Endometrial microvascular endothelial cells (primary cell): ENCODE data around the gene MAPK14. TPM values are rescaled to one million over a fixed set of nuclear protein-coding genes. Genes with fewer than 3 reads are reported as not detected.
"Not testable (repeated sequence)": the region's sequence is repeated elsewhere in the genome, so short reads cannot be mapped to it uniquely, and the experiment has no call there.

ENCODE experiments used
- in situ Hi-C: cut with HindIII; loops from 2 replicates; pipeline ENCODE4 v1.10.0; 2017; ENCODE audit warnings: low sequenced_read_pairs, low pct_unique_long_range_greater_than_20kb; ENCODE audit errors: inconsistent ontology term
- total RNA-seq: library from RNA; depleted of rRNA; stranded (reverse); fragments of >200 nt; gene quantifications from one replicate; pipeline ENCODE4 v1.2.3, GENCODE V29; 2015; ENCODE audit errors: inconsistent ontology term

Gene MAPK14
- total RNA-seq, 1 donor from 2014 or later: 51.5 TPM

DNA sequence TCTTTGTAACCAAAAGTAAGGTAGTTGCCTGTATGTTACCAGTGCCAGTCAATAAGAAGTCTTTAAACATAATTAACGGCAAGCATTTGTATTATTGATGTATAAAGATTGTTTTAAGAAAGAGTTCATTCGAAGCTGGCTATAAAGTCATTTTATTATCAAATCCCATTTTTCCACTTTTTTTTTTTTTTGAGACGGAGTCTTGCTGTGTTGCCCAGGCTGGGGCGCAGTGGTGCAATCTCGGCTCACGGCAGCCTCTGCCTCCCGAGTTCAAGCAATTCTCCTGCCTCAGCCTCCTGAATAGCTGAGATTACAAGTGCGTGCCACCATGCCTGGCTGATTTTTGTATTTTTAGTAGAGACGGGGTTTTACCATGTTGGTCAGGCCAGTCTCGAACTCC is 5.5 kb downstream of the MAPK14 start:
- in situ Hi-C loops: not testable (repeated sequence)

GRCh38 chr6:36033935-36034334 is 6.3 kb downstream of the MAPK14 start:
- in situ Hi-C loops: no loop called here

DNA sequence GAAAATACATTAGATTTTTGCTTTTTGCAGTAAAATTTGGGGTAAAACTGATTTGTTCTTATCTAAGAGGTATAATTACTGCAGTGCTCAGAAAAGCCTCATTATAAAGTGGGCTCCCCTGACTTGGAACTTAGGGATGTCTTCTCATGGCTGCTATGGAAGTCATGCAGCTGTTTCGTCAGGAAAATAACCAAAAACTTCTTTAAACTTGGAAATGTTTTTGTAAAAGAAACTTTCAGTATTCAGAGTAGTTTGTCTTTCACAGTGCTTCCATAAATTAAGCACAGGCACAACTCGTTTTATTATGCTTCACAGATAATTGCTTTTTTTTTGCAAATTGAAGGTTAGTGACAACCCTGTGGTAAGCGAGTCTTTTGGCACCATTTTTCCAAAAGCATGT is 6.8 kb downstream of the MAPK14 start:
- in situ Hi-C loops: no loop called here

- in situ Hi-C loops: no loop called here
Measured at GRCh38 chr6:36035225-36035624, 7.6 kb downstream of the MAPK14 start.

GRCh38 chr6:36038120-36038876 is 10.7 kb downstream of the MAPK14 start:
- in situ Hi-C loops: no loop called here

DNA sequence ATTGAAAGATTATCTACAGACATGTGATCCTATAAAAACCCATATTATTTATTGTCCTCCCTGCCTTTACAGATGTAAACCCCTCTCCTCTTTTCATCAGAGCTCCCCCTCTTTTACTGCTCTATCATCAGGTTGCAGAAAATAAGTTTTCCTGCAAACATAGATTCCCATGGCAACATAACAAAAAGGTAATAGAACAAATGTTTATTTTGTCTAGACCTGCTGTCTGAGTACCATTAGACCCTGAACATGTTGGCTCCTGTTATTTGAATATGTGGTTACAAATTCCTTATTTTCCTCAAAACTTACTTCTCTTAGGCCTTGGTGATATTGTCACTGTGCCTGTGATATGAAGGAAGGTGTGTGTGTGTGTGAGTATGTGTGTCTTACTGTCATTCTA is 11.5 kb downstream of the MAPK14 start:
- in situ Hi-C loops: no loop called here

- in situ Hi-C loops: no loop called here
Measured at GRCh38 chr6:36040958-36041357, 13.3 kb downstream of the MAPK14 start.

DNA sequence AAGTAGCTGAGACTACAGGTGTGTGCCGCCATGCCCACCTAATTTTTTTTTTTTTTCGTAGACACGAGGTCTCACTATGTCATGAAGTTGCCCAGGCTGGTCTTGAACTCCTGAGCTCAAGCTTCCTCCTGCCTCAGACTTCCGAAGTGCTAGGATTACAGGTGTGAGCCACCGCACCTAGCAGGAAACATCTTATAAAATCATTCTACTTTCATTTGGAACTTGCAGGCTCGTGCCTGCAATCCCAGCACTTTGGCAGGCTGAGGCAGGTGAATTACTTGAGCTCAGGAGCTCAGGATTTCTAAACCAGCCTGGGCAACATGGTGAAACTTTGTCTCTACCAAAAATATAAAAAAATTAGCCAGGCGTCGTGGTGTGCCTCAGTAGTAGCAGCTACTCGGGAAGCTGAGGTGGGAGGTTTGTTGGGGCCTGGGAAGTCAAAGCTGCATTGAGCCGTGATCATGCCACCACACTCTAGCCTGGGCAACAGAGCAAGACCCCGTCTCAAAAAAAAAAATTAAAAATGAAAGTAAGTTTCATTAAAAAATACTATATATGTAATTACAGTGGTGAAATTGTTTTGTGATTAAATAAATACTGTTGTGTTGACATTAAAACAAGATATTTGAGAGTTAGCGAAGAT is 15.1 kb downstream of the MAPK14 start:
- in situ Hi-C loops: no loop called here

DNA sequence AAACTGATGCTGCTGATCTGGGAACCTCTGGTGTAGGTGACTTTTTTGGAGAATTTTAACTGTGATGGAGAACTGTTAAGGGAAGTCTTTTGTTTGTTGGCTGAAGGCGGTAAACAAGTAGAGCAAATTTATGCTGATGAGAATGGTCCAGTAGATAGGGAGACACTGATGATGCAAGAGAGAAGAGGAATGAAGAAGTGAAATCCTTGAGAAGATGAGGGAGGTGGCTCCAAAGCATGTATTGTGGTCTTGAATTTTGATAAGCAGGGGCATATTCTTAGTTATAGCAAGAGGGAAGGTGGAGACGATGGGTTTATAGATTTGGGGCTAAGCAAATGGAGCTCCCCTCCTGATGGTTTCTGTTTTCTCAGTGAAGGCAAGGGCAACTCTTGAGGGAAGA is 22.0 kb downstream of the MAPK14 start:
- in situ Hi-C loops: no loop called here

- in situ Hi-C loops: no loop called here
Measured at GRCh38 chr6:36050305-36050704, 22.7 kb downstream of the MAPK14 start.

GRCh38 chr6:36050947-36051710 is 23.5 kb downstream of the MAPK14 start:
- in situ Hi-C loops: no loop called here

DNA sequence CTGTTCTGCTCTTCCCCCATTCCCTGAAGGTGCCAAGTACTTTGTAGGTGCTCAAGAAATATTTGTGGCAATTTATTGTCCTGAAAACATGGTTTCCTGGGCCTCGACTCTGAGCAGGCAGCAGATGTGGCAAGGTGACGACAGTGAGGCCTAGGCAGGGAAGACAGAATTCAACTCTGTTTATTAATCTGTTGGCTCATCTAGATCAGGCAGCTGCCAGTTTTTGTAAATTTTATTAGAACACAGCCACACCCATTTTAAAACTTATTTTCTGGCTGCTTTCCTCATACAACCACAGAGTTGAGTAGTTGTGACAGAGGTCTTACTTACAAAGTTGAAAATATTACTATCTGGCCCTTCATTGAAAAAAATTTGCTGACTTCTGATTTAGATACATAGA is 24.5 kb downstream of the MAPK14 start:
- in situ Hi-C loops: no loop called here

- in situ Hi-C loops: no loop called here
Measured at GRCh38 chr6:36053878-36054277, 26.3 kb downstream of the MAPK14 start.

DNA sequence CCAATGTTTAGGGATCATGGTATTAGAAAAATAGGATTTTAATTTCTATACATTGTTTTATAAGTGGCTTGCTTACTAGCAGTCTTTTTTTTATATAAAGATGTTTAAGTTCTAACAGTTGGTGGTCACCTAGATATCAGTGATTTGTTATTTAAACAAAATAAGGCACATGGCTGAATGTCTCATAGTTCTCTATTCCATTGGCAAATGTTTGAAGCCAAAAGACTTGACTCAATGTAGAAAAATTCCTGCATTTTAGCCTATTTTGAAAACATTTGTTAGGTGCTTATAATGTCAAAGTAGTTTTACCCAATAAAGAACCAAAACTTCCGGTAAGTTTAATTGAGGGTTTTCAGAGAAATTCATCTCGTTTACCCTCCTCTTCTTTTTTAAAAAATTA is 26.8 kb downstream of the MAPK14 start:
- in situ Hi-C loops: no loop called here

DNA sequence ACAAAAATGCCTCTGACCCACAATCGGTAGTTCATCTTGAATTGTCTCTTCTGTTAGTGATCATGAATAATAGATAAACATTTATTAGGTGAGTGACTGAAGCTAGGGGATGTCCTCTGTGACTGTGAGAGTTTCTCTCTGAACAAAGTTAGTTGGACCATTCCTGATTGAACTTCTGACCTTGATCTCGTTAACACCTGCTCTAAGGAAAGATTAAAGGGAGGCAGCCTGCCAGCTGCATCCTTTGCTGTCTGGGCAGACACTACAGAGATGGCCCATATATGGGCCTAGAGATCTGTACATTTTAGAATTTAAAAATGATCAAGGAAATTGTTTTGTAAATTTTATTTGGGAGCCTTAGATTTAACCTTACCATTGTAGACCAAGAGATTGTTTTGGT is 27.3 kb downstream of the MAPK14 start:
- in situ Hi-C loops: no loop called here

GRCh38 chr6:36056178-36056577 is 28.6 kb downstream of the MAPK14 start:
- in situ Hi-C loops: no loop called here

DNA sequence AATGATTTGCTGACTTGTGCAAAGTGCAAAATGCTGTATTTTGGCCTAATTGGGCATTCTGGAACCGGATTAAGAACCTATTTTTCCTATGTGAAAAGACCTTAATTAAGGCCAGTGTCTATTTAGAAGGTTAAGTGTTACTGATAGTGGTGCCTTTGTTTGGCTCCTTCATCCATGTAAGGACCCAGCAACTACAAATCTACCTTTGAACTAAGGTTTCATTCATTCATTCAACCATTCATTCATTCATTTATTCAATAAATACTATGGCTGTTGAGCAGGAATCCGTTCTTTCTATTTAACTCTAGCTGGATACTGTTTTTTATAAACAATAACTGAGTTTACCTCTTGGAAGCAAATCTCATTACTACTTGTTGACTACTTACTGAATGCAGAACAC is 33.6 kb downstream of the MAPK14 start:
- in situ Hi-C loops: no loop called here

GRCh38 chr6:36062247-36062646 is 34.6 kb downstream of the MAPK14 start:
- in situ Hi-C loops: no loop called here

DNA sequence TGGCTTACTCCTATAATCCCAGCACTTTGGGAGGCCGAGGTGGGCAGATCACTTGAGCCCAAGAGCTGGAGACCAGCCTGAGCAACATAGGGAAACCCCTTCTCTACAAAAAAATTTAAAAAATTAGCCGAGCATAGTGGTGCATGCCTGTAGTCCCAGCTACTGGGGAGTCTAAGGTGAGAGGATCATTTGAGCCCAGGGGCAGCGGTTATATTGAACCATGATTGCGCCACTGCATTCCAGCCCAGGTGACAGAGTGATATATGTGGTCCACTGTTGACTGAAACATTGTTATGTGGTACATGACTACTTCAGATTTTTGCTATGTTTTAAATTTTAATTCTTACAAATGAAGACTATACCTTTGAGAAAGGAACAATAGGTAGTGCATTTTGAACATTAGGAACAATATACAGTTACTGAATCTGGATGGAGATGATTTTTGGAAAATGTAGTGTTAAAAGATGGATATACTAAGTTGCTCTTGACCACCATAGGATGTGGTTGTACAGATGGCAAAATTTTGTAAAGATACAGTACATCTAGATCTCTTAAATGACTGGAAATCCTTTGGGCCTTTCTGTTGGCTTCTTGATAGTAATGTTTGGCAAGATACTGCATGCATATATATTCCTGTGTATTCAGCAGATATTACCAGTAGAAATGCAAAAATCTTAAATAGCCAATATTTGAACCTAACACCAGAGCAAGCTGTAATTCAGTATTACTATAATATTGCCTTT is 35.9 kb downstream of the MAPK14 start:
- in situ Hi-C loops: no loop called here
